Vagina (tissue), 2 donors: ENCODE measurements around the gene DGKG.

Experiments used
- CTCF ChIP-seq, 3 experiments: fragments of 450-650 bp in 2 of 3; fragments of 200-600 bp in 1 of 3; sonication (generic) in 1 of 3; IDR thresholded peaks; one replicate each; pipeline ENCODE4 v1.5.1; 2017 to 2019; ENCODE audit warnings: antibody characterized with exemption in 3 of 3, mild to moderate bottlenecking in 2 of 3, moderate library complexity in 2 of 3
- POLR2A ChIP-seq, 2 donors: fragments of 450-650 bp; IDR thresholded peaks; one replicate each; pipeline ENCODE4 v1.6.1; 2017; ENCODE audit warnings: antibody characterized with exemption in 2 of 2, mild to moderate bottlenecking in 2 of 2, moderate library complexity in 2 of 2

- TF ChIP-seq CTCF (IDR thresholded peaks at IDR 0.05) (no peak), POLR2A (IDR thresholded peaks at IDR 0.05) (no peak)
Measured at GRCh38 chr3:186099178-186099577, 262.9 kb downstream of the DGKG start.
